Fibroblast of lung (primary cell): ENCODE data around the gene SNRPD3.

Experiments
- EZH2 ChIP-seq: IDR thresholded peaks from 2 replicates; pipeline ENCODE4 v1.5.1; 2012; ENCODE audit warnings: low read length, control low read depth, mild to moderate bottlenecking; ENCODE audit errors: missing control alignments
- TF ChIP-seq, protein P1 (sequence below), 2 donors: IDR thresholded peaks in 1 of 2; conservative IDR thresholded peaks in 1 of 2; 1 replicate in 1 of 2; 2 replicates in 1 of 2; pipeline ENCODE4 v1.5.1; 2011 to 2012; ENCODE audit warnings: low read length in 2 of 2, control low read depth in 1 of 2, inconsistent platforms in 1 of 2, low read depth in 1 of 2, mild to moderate bottlenecking in 1 of 2

DNA sequence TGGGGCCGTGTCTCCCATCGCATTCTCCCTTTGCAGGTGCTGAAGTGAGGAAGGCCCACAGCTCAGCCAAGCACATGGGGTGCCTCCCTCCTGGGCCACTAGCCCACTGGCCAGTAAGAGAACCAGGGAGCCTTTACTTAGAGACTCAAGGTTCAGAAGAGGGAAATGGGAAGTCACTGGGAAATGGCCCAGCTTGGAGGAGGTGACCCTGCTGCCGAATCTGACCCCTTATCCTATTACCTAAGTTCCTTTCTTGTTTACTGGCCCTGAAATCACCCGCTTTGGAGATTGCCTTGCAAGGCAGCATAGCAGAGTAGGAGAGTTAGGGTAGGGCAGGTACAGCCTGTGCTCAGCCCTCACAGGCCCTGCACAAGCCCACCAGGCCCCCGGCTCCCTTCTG lies 36.3 kb upstream of the SNRPD3 start:
- TF ChIP-seq, protein P1, sequence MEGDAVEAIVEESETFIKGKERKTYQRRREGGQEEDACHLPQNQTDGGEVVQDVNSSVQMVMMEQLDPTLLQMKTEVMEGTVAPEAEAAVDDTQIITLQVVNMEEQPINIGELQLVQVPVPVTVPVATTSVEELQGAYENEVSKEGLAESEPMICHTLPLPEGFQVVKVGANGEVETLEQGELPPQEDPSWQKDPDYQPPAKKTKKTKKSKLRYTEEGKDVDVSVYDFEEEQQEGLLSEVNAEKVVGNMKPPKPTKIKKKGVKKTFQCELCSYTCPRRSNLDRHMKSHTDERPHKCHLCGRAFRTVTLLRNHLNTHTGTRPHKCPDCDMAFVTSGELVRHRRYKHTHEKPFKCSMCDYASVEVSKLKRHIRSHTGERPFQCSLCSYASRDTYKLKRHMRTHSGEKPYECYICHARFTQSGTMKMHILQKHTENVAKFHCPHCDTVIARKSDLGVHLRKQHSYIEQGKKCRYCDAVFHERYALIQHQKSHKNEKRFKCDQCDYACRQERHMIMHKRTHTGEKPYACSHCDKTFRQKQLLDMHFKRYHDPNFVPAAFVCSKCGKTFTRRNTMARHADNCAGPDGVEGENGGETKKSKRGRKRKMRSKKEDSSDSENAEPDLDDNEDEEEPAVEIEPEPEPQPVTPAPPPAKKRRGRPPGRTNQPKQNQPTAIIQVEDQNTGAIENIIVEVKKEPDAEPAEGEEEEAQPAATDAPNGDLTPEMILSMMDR (conservative IDR thresholded peaks at IDR 0.05 in 1 of 2, IDR thresholded peaks at IDR 0.05 in 1 of 2; ENCODE audit: low read depth in 1 of 2, low read length in 2 of 2) = no peak
- TF ChIP-seq EZH2 = no peak
